SH-SY5Y (cell line): Measurements from ENCODE around the gene BACE2.

Source experiments
- GATA2 ChIP-seq: IDR thresholded peaks from 2 replicates; pipeline ENCODE4 v1.6.1; 2011; ENCODE audit warnings: mild to moderate bottlenecking, low read depth, low read length
- GATA3 ChIP-seq: IDR thresholded peaks from 2 replicates; pipeline ENCODE4 v1.6.1; 2011; ENCODE audit warnings: low read depth, mild to moderate bottlenecking, low read length, moderate library complexity

- TF ChIP-seq GATA3 (no peak), GATA2 (no peak)
These were observed 48.1 kb upstream of the BACE2 start for GRCh38 chr21:41119901-41120300.
